Vagina (tissue), 2 donors: ENCODE measurements around the gene UBE2E2.

Source experiments
- POLR2A ChIP-seq, 2 donors: fragments of 450-650 bp; IDR thresholded peaks; one replicate each; pipeline ENCODE4 v1.6.1; 2017; ENCODE audit warnings: antibody characterized with exemption in 2 of 2, mild to moderate bottlenecking in 2 of 2, moderate library complexity in 2 of 2
- POLR2AphosphoS5 ChIP-seq, 2 donors: sonication (generic); formaldehyde crosslinking; IDR thresholded peaks; one replicate each; pipeline ENCODE4 v1.9.0; 2017; ENCODE audit warnings: antibody characterized with exemption in 2 of 2, mild to moderate bottlenecking in 2 of 2, low read depth in 1 of 2; ENCODE audit not compliant: insufficient read depth in 1 of 2
- TF ChIP-seq, protein P1 (sequence below), 3 experiments: fragments of 450-650 bp in 2 of 3; fragments of 200-600 bp in 1 of 3; sonication (generic) in 1 of 3; IDR thresholded peaks; one replicate each; pipeline ENCODE4 v1.5.1; 2017 to 2019; ENCODE audit warnings: antibody characterized with exemption in 3 of 3, mild to moderate bottlenecking in 2 of 3, moderate library complexity in 2 of 3

GRCh38 chr3:23249961-23250360, 46.8 kb downstream of the UBE2E2 start:
- no peak for TF ChIP-seq POLR2AphosphoS5 (IDR thresholded peaks at IDR 0.05; ENCODE audit: insufficient read depth in 1 of 2, low read depth in 1 of 2)
- TF ChIP-seq, protein P1, sequence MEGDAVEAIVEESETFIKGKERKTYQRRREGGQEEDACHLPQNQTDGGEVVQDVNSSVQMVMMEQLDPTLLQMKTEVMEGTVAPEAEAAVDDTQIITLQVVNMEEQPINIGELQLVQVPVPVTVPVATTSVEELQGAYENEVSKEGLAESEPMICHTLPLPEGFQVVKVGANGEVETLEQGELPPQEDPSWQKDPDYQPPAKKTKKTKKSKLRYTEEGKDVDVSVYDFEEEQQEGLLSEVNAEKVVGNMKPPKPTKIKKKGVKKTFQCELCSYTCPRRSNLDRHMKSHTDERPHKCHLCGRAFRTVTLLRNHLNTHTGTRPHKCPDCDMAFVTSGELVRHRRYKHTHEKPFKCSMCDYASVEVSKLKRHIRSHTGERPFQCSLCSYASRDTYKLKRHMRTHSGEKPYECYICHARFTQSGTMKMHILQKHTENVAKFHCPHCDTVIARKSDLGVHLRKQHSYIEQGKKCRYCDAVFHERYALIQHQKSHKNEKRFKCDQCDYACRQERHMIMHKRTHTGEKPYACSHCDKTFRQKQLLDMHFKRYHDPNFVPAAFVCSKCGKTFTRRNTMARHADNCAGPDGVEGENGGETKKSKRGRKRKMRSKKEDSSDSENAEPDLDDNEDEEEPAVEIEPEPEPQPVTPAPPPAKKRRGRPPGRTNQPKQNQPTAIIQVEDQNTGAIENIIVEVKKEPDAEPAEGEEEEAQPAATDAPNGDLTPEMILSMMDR (IDR thresholded peaks at IDR 0.05) = no peak
- no peak for TF ChIP-seq POLR2A (IDR thresholded peaks at IDR 0.05)
